ENCODE measurements around the gene DQX1.

DNA sequence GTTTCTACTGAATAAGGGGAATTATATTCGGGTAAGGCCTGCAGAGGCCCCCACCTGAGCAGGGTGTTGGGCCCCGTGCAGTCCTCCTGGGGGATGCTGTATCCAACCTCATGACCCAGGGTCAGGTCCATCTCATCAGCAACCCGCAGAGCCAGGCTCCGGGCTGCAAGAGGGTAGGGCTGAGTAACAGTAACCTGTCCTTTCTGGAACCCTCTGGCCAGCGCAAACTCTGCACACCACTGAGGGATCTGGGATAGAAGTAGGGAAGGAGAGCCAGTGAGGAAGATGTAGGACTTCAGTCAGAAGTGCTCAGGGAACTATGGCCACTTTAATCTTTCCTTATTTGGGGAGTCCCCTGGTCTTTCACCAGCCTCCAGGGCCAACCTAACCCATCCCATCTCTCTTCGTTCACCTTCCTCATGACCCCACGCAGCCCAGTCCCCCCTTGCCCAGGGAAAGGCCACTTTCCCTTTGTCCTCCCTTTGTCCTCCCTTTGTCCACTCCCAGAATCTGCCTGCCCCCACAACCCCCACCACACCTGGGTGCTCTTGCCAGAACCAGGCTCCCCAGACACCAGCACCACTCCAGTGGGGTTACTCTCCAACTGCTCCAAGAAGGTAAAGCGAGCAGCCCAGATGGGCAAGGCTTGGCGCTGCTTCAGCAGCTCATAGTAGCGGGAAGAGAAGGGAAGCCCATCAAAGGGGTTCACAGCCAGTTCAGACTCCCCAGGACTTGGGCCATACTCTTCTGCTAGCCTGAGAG, 895 bp downstream of the DQX1 start:
- TF ChIP-seq, protein P1, sequence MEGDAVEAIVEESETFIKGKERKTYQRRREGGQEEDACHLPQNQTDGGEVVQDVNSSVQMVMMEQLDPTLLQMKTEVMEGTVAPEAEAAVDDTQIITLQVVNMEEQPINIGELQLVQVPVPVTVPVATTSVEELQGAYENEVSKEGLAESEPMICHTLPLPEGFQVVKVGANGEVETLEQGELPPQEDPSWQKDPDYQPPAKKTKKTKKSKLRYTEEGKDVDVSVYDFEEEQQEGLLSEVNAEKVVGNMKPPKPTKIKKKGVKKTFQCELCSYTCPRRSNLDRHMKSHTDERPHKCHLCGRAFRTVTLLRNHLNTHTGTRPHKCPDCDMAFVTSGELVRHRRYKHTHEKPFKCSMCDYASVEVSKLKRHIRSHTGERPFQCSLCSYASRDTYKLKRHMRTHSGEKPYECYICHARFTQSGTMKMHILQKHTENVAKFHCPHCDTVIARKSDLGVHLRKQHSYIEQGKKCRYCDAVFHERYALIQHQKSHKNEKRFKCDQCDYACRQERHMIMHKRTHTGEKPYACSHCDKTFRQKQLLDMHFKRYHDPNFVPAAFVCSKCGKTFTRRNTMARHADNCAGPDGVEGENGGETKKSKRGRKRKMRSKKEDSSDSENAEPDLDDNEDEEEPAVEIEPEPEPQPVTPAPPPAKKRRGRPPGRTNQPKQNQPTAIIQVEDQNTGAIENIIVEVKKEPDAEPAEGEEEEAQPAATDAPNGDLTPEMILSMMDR (conservative IDR thresholded peaks at IDR 0.05; ENCODE audit: low read depth, low read length): no peak
- no peak for TF ChIP-seq EZH2 (IDR thresholded peaks at IDR 0.05; ENCODE audit: borderline replicate concordance, low read depth, low read length, poor library complexity, severe bottlenecking)
